ENCODE data around the gene HOXB3.
"Not testable (repeated sequence)": the region's sequence is repeated elsewhere in the genome, so short reads cannot be mapped to it uniquely, and the experiment has no call there.

The HOXB3 gene

GRCh38 chr17:48515925-48516900, 73.8 kb downstream of the HOXB3 start:
- no peak for DNase-seq

- no peak for DNase-seq
Observed at GRCh38 chr17:48514477-48514876, 75.6 kb downstream of the HOXB3 start.

GRCh38 chr17:48513666-48514455, 76.2 kb downstream of the HOXB3 start:
- DNase-seq: no peak

- no peak for DNase-seq
Observed at GRCh38 chr17:48513097-48513496, 76.9 kb downstream of the HOXB3 start.

- DNase-seq: no peak
Observed at GRCh38 chr17:48510761-48511604, 79.1 kb downstream of the HOXB3 start.

- DNase-seq: no peak
Observed at GRCh38 chr17:48510381-48510760, 79.7 kb downstream of the HOXB3 start.

- not testable (repeated sequence) for DNase-seq
Observed at GRCh38 chr17:48509708-48510107, 80.3 kb downstream of the HOXB3 start.

- DNase-seq: no peak
Observed at GRCh38 chr17:48506246-48506645, 83.8 kb downstream of the HOXB3 start.

GRCh38 chr17:48505788-48506187, 84.3 kb downstream of the HOXB3 start:
- peak; percentile 100 for DNase-seq

GRCh38 chr17:48504953-48505352, 85.1 kb downstream of the HOXB3 start:
- DNase-seq: no peak

GRCh38 chr17:48503747-48504146, 86.3 kb downstream of the HOXB3 start:
- no peak for DNase-seq

- no peak for DNase-seq
Observed at GRCh38 chr17:48502901-48503300, 87.1 kb downstream of the HOXB3 start.

GRCh38 chr17:48502312-48502711, 87.7 kb downstream of the HOXB3 start:
- DNase-seq: no peak

GRCh38 chr17:48500435-48501426, 89.3 kb downstream of the HOXB3 start:
- DNase-seq: no peak

- no peak for DNase-seq
Observed at GRCh38 chr17:48499735-48500434, 90.2 kb downstream of the HOXB3 start.

GRCh38 chr17:48499248-48499647, 90.8 kb downstream of the HOXB3 start:
- DNase-seq: no peak

Data from NCI-H774 (cell line).